Spleen (tissue), 11 donors: ENCODE measurements around the gene COL11A2. TPM values are rescaled to one million over a fixed set of nuclear protein-coding genes. Genes with fewer than 3 reads are reported as not detected.

Experiments
- DNase-seq: peaks from one replicate; pipeline ENCODE4 v3.0.0-alpha.2; 2020
- H3K27ac ChIP-seq, 8 donors: fragments of 200-600 bp; sonication (generic) in 7 of 8; 1 replicate in 4 of 8; 2 replicates in 4 of 8; pipeline versions ENCODE4 v1.5.0 to v1.8.0; 2016 to 2021; ENCODE audit warnings: inconsistent platforms in 4 of 8, mild to moderate bottlenecking in 4 of 8, moderate library complexity in 1 of 8
- H3K27me3 ChIP-seq, 7 donors: fragments of 200-600 bp; sonication (generic) in 6 of 7; replicated peaks in 1 of 7; 1 replicate in 4 of 7; 2 replicates in 3 of 7; pipeline versions ENCODE4 v1.5.0 to v1.8.0; 2016 to 2021; ENCODE audit warnings: inconsistent platforms in 3 of 7, mild to moderate bottlenecking in 1 of 7
- H3K36me3 ChIP-seq, 6 donors: fragments of 200-600 bp; sonication (generic) in 5 of 6; 1 replicate in 4 of 6; 2 replicates in 2 of 6; pipeline versions ENCODE4 v1.5.0 to v1.8.0; 2016 to 2021; ENCODE audit warnings: inconsistent platforms in 2 of 6
- H3K4me1 ChIP-seq, 6 donors: fragments of 200-600 bp; sonication (generic) in 5 of 6; 1 replicate in 3 of 6; 2 replicates in 3 of 6; pipeline versions ENCODE4 v1.5.0 to v1.8.0; 2016 to 2021; ENCODE audit warnings: inconsistent platforms in 3 of 6
- H3K4me3 ChIP-seq, 8 donors: fragments of 200-600 bp; sonication (generic) in 7 of 8; 1 replicate in 4 of 8; 2 replicates in 4 of 8; pipeline versions ENCODE4 v1.5.0 to v1.8.0; 2016 to 2021; ENCODE audit warnings: inconsistent platforms in 4 of 8, mild to moderate bottlenecking in 4 of 8, moderate library complexity in 2 of 8
- H3K9me3 ChIP-seq, 8 donors: fragments of 200-600 bp; sonication (generic) in 7 of 8; 1 replicate in 4 of 8; 2 replicates in 4 of 8; pipeline versions ENCODE4 v1.5.0 to v1.8.0; 2016 to 2021; ENCODE audit warnings: inconsistent platforms in 4 of 8
- CTCF ChIP-seq, 11 experiments: fragments of 200-600 bp in 7 of 11; fragments of 450-650 bp in 4 of 11; sonication (generic) in 4 of 11; IDR thresholded peaks in 8 of 11; conservative IDR thresholded peaks in 3 of 11; 1 replicate in 7 of 11; 2 replicates in 4 of 11; pipeline versions ENCODE4 v1.4.0 to v1.8.0; 2016 to 2021; ENCODE audit warnings: antibody characterized with exemption in 11 of 11, inconsistent platforms in 4 of 11, mild to moderate bottlenecking in 1 of 11
- POLR2A ChIP-seq, 3 donors: fragments of 450-650 bp; IDR thresholded peaks; one replicate each; pipeline ENCODE4 v1.5.1; 2017; ENCODE audit warnings: antibody characterized with exemption in 3 of 3, mild to moderate bottlenecking in 1 of 3
- POLR2AphosphoS5 ChIP-seq, 3 donors: sonication (generic); formaldehyde crosslinking; IDR thresholded peaks; one replicate each; pipeline ENCODE4 v1.5.1; 2017; ENCODE audit warnings: antibody characterized with exemption in 3 of 3
- WGBS, 5 donors: extraction: QIAGEN DNeasy Blood & Tissue Kit in 3 of 5; methylation state at CpG; one replicate each; pipeline versions ENCODE4 v1.1.5 to v1.1.7; 2013 to 2018; 5-methylcytosine and 5-hydroxymethylcytosine counted together
- intact Hi-C: fragments of 100-400 bp; cut with DNase I; formaldehyde crosslinking; loops from one replicate; pipeline ENCODE4 v1.15.0; 2023; ENCODE audit warnings: low total_unique reads
- polyA plus RNA-seq, 3 donors: library from polyadenylated mRNA; stranded (reverse); fragments of 200-250 nt; gene quantifications; one replicate each; pipeline ENCODE4 v1.2.1, GENCODE V29; 2013
- total RNA-seq, 7 donors: library from RNA; depleted of rRNA in 3 of 7; stranded (reverse); fragments of >200 nt in 3 of 7; fragmentation: NEBNext Ultra II Directional in 4 of 7; extraction: Animal tissue kit (Norgen Biotek cat#: 25700) in 4 of 7; gene quantifications; one replicate each; pipeline versions ENCODE4 v1.1.0 to v1.2.1, GENCODE V29; 2016 to 2021
- donor health status: healthy with polysubstance abuse.
- donor health status: DM: no; HTN: no; CAD: no; lungs with moderate emphysema.
- donor health status: DM: no; HTN: no; CAD: no.
- donor health status: Bipolar disorder and iron deficiency.
- donor health status: healthy.
- donor health status: DM: no; HTN: no; CAD: no.
- donor health status: DM: yes; HTN: yes; CAD: no.

The COL11A2 gene
- total and polyA plus RNA-seq, 10 donors = 0.68 to 2.4 (median 1.3) TPM

- Histone ChIP-seq H3K36me3 (no peaks in the 10 kb centered on the region), H3K27ac (peak overlapping the region in 1 of 8 donors; percentile 35), H3K27me3 (peaks cover 0 to 2% (median 0%) of the 10 kb centered on the region in 7 donors), H3K4me1 (peaks cover 0 to 33% (median 9%) of the 10 kb centered on the region in 6 donors), H3K4me3 (no peak overlapping the region), H3K9me3 (no peaks in the 10 kb centered on the region)
- DNase-seq = no peak
- 63 to 80% (median 73%) methylated on average over 14 of the region's 14 CpGs for WGBS, 5 donors
- intact Hi-C loops = loop anchor here (10.0 kb wide), 1 partner anchor 128 kb away; no protein-coding TSS in a partner anchor
- TF ChIP-seq POLR2AphosphoS5 (IDR thresholded peaks at IDR 0.05) (no peak), POLR2A (IDR thresholded peaks at IDR 0.05) (no peak), CTCF (IDR thresholded peaks at IDR 0.05 in 8 of 11, conservative IDR thresholded peaks at IDR 0.05 in 3 of 11) (no peak)
Observed at GRCh38 chr6:33143113-33143770, 49.0 kb downstream of the COL11A2 start.

GRCh38 chr6:33142501-33143070 lies 49.7 kb downstream of the COL11A2 start:
- WGBS, 5 donors = 21 to 42% (median 29%) methylated on average over 5 of the region's 5 CpGs

GRCh38 chr6:33140556-33140955 lies 51.7 kb downstream of the COL11A2 start:
- no peak overlapping the region for H3K27ac ChIP-seq
- peaks cover 0 to 29% (median 9%) of the 10 kb centered on the region in 6 donors for H3K4me1 ChIP-seq
- TF ChIP-seq CTCF (IDR thresholded peaks at IDR 0.05 in 8 of 11, conservative IDR thresholded peaks at IDR 0.05 in 3 of 11) = no peak
- TF ChIP-seq POLR2AphosphoS5 (IDR thresholded peaks at IDR 0.05) = no peak
- no peak for TF ChIP-seq POLR2A (IDR thresholded peaks at IDR 0.05)
- DNase-seq = no peak
- H3K4me3 ChIP-seq = no peak overlapping the region
- H3K9me3 ChIP-seq = no peaks in the 10 kb centered on the region
- intact Hi-C loops = loop anchor here (10.0 kb wide), 1 partner anchor 126 kb away; no protein-coding TSS in a partner anchor
- 68 to 82% (median 74%) methylated on average over 7 of the region's 7 CpGs for WGBS, 5 donors
- H3K27me3 ChIP-seq = peaks cover 0 to 5% (median 0%) of the 10 kb centered on the region in 7 donors
- H3K36me3 ChIP-seq = no peaks in the 10 kb centered on the region

More at GRCh38 chr6:33142501-33143070, 49.7 kb downstream of the COL11A2 start:
- TF ChIP-seq CTCF (IDR thresholded peaks at IDR 0.05 in 8 of 11, conservative IDR thresholded peaks at IDR 0.05 in 3 of 11) = no peak
- no peak for TF ChIP-seq POLR2A (IDR thresholded peaks at IDR 0.05)
- no peak for TF ChIP-seq POLR2AphosphoS5 (IDR thresholded peaks at IDR 0.05)
- intact Hi-C loops = loop anchor here (10.0 kb wide), 1 partner anchor 128 kb away; no protein-coding TSS in a partner anchor
- peak overlapping the region in 2 of 8 donors; percentile 13 to 35 for H3K27ac ChIP-seq
- peaks cover 0 to 29% (median 9%) of the 10 kb centered on the region in 6 donors for H3K4me1 ChIP-seq
- peaks cover 0 to 5% (median 0%) of the 10 kb centered on the region in 7 donors for H3K27me3 ChIP-seq
- no peaks in the 10 kb centered on the region for H3K9me3 ChIP-seq
- no peak overlapping the region for H3K4me3 ChIP-seq
- DNase-seq = no peak
- H3K36me3 ChIP-seq = no peaks in the 10 kb centered on the region
